Measurements from ENCODE around the gene LYSMD2.
A peak's percentile ranks its signal among the peaks of the same experiment; 100 is the strongest.

LYSMD2 gene

GRCh38 chr15:51756482-51756881, 19.0 kb upstream of the LYSMD2 start:
- no peak for TF ChIP-seq CTCF (IDR thresholded peaks at IDR 0.05; ENCODE audit: insufficient read depth, low read length, missing control alignments)
- no peak overlapping the region for H3K4me3 ChIP-seq (ENCODE audit: low read depth, low read length)
- CTCF ChIA-PET = interaction anchor here (1.7 to 15.1 kb wide), 3 partner anchors 19 to 106 kb away, joined by 4 to 150 read pairs (median 14); no protein-coding TSS in a partner anchor
- POLR2A ChIA-PET = no interaction called here
- no peak for DNase-seq (ENCODE audit: low read depth, low spot score)

- ChIA-PET POLR2A (no interaction called here), CTCF (interaction anchor here (1.1 to 15.1 kb wide), 4 partner anchors 18 to 106 kb away, joined by 3 to 150 read pairs (median 9); partner anchors contain the start of gene LYSMD2)
- no peak for TF ChIP-seq CTCF (IDR thresholded peaks at IDR 0.05; ENCODE audit: insufficient read depth, low read length, missing control alignments)
- no peak overlapping the region for H3K4me3 ChIP-seq (ENCODE audit: low read depth, low read length)
- no peak for DNase-seq (ENCODE audit: low read depth, low spot score)
Measured at GRCh38 chr15:51755790-51756189, 18.3 kb upstream of the LYSMD2 start.

- ChIA-PET CTCF (interaction anchor here (0.7 to 15.1 kb wide), 3 partner anchors 16 to 29 kb away, joined by 3 to 150 read pairs (median 3); no protein-coding TSS in a partner anchor), POLR2A (no interaction called here)
- DNase-seq (ENCODE audit: low read depth, low spot score) = no peak
- no peak for TF ChIP-seq CTCF (IDR thresholded peaks at IDR 0.05; ENCODE audit: insufficient read depth, low read length, missing control alignments)
- H3K4me3 ChIP-seq (ENCODE audit: low read depth, low read length) = no peak overlapping the region
Measured at GRCh38 chr15:51754267-51754666, 16.8 kb upstream of the LYSMD2 start.

- TF ChIP-seq CTCF (IDR thresholded peaks at IDR 0.05; ENCODE audit: insufficient read depth, low read length, missing control alignments) = no peak
- H3K4me3 ChIP-seq (ENCODE audit: low read depth, low read length) = no peak overlapping the region
- ChIA-PET CTCF (interaction anchor here (1.3 to 1.7 kb wide), 2 partner anchors 24 to 103 kb away, joined by 6 to 17 read pairs; no protein-coding TSS in a partner anchor), POLR2A (no interaction called here)
- no peak for DNase-seq (ENCODE audit: low read depth, low spot score)
Measured at GRCh38 chr15:51752888-51753287, 15.4 kb upstream of the LYSMD2 start.

GRCh38 chr15:51751697-51752683, 14.5 kb upstream of the LYSMD2 start:
- ChIA-PET CTCF (interaction anchor here (1.3 to 1.7 kb wide), 2 partner anchors 25 to 102 kb away, joined by 6 to 17 read pairs; no protein-coding TSS in a partner anchor), POLR2A (no interaction called here)
- peak overlapping the region; percentile 66 for H3K4me3 ChIP-seq (ENCODE audit: low read depth, low read length)
- DNase-seq (ENCODE audit: low read depth, low spot score) = no peak
- no peak for TF ChIP-seq CTCF (IDR thresholded peaks at IDR 0.05; ENCODE audit: insufficient read depth, low read length, missing control alignments)
